Measurements from ENCODE around the gene PPARG. TPM values are rescaled to one million over a fixed set of nuclear protein-coding genes. Genes with fewer than 3 reads are reported as not detected.
A peak's percentile ranks its signal among the peaks of the same experiment; 100 is the strongest.

Gene PPARG
- total and polyA plus RNA-seq, 2 of the 8 experiments (the other 6 are each of a cell fraction or from before 2014, with no cell fraction given): 0.06 TPM; not detected in 1

DNA sequence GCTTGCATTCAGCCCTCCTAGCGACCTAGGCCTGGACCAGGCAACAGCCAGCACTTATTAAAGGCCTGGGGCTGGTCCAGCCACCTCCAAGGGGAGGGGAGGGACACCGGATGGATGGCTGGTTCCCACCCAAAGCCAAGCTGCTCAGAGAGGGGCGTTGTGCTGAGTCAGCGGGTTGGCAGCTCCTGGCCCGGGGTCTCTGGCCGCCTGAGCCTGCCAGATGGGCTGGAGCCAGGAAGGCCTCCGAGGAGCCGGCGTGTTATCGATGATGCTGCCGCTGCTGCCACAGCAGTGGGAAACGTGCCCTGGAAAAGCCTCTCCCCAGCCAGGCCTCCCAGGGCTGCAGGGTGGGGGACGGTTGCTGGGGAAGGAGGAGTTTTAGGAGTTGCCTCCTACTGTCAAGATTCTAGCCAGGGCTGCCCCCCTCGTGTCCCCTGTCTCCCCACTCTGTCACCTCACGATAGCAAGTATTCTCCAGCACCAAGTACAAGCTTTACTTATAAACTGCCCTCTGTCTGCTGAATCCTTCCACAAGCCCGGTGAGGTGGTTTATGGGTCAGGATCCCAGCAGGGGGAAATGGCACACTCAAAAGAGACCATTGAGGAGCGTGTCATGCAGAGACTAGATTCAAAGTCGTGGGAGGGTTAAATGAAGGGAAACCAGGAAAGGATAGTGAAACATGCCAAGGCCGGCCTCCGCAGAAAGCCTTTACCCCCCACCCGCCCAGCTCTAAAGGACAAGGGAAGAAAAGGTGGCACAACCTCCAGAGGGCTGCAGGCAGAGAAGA lies 152.3 kb downstream of the PPARG start:
- Histone ChIP-seq H3K27ac (ENCODE audit: low read depth, low read length) (no peak overlapping the region), H2BK15ac (ENCODE audit: low read length) (no peak overlapping the region), H2BK12ac (ENCODE audit: low read depth, low read length) (no peak overlapping the region), H3K23ac (ENCODE audit: insufficient read length) (no peak overlapping the region), H4K5ac (ENCODE audit: insufficient read length, low read depth, low read length) (no peak overlapping the region), H2BK20ac (ENCODE audit: low read length) (no peak overlapping the region; the same call in 1 of the 2 replicates), H3K9me3 (ENCODE audit: insufficient read depth in 2 of 2, low read depth in 1 of 2, low read length in 1 of 2) (no peaks in the 10 kb centered on the region), H2AFZ (ENCODE audit: low read length) (no peak overlapping the region), H3K9ac (replicated peaks in 1 of 4; ENCODE audit: extremely low read depth in 1 of 4, low read depth in 3 of 4, low read length in 3 of 4) (no peak overlapping the region), H3K4me3 (ENCODE audit: extremely low read depth in 1 of 4, insufficient read depth in 2 of 4, low read depth in 3 of 4, low read length in 4 of 4) (no peak overlapping the region), H3K14ac (ENCODE audit: insufficient read length) (no peak overlapping the region), H3K4me2 (ENCODE audit: insufficient read depth in 1 of 2, low read depth in 2 of 2, low read length in 2 of 2) (no peak overlapping the region), H3K4me1 (replicated peaks in 1 of 4; ENCODE audit: control insufficient read depth in 3 of 4, insufficient read depth in 4 of 4, low read length in 3 of 4) (peaks cover 0 to 16% (median 6%) of the 10 kb centered on the region in 4 experiments; a peak in 5 of 7 replicates), H3K79me2 (ENCODE audit: control insufficient read depth in 1 of 2, insufficient read depth in 2 of 2, low read length in 2 of 2) (no peaks in the 10 kb centered on the region), H2BK120ac (replicated peaks; ENCODE audit: low read depth, low read length) (no peak overlapping the region), H4K91ac (replicated peaks; ENCODE audit: insufficient read length, low read length) (no peak overlapping the region), H3K79me1 (ENCODE audit: low read depth, low read length) (no peaks in the 10 kb centered on the region), H4K8ac (ENCODE audit: extremely low read depth, insufficient read depth, low read length) (peak overlapping the region; percentile 87), H2BK5ac (ENCODE audit: low read depth, low read length) (no peak overlapping the region), H3K27me3 (replicated peaks in 1 of 4; ENCODE audit: control insufficient read depth in 3 of 4, extremely low read depth in 1 of 4, insufficient read depth in 3 of 4, low read length in 3 of 4) (peaks cover 0 to 2% (median 0%) of the 10 kb centered on the region in 4 experiments; a peak in 3 of 7 replicates), H3K18ac (ENCODE audit: extremely low read depth, low read length) (no peak overlapping the region), H2AK5ac (ENCODE audit: low read depth, low read length) (no peak overlapping the region), H3K56ac (replicated peaks; ENCODE audit: insufficient read length, low read depth, low read length) (no peak overlapping the region), H3K36me3 (ENCODE audit: control insufficient read depth in 2 of 4, insufficient read depth in 4 of 4, low read length in 3 of 4) (no peaks in the 10 kb centered on the region; a peak in 1 of 8 replicates), H4K20me1 (replicated peaks in 1 of 2; ENCODE audit: control insufficient read depth in 1 of 2, insufficient read depth in 2 of 2, low read length in 2 of 2) (no peaks in the 10 kb centered on the region), H3K4ac (replicated peaks; ENCODE audit: insufficient read length, low read depth, low read length) (no peak overlapping the region), H3K23me2 (ENCODE audit: low read depth, low read length) (no peaks in the 10 kb centered on the region)
- DNase-seq (ENCODE audit: low read depth in 1 of 2, low spot score in 2 of 2) (no peak), FAIRE-seq (no peak)
- 88% methylated on average over 20 of the region's 21 CpGs; no CpG with 5 or more reads in 1 of the 2 experiments for WGBS, 2 experiments (ENCODE audit: extremely low coverage in 1 of 2, insufficient coverage in 1 of 2, insufficient read length in 1 of 2, insufficient replicate concordance in 2 of 2, low coverage in 1 of 2, low lambda C conversion rate in 2 of 2, missing lambda C conversion rate in 1 of 2)
- CTCF ChIA-PET (ENCODE audit: partially characterized antibody): interaction anchor here (0.5 to 2.4 kb wide), 2 partner anchors 39 to 500 kb away, joined by 3 to 11 read pairs; no protein-coding TSS in a partner anchor
- TF ChIP-seq RFX5 (IDR thresholded peaks at IDR 0.05; ENCODE audit: borderline replicate concordance, low read depth, low read length) (no peak), MAFK (IDR thresholded peaks at IDR 0.05; ENCODE audit: low read depth, low read length) (peak; percentile 83)
- POLR2A ChIA-PET (ENCODE audit: partially characterized antibody): interaction anchor here (0.6 kb wide), 1 partner anchor 1167 kb away, joined by 5 read pairs; no protein-coding TSS in a partner anchor
